CD4-positive, alpha-beta T cell treated with Interleukin-1 beta for 1 hour (primary cell): ENCODE measurements around the gene ELF1.
"Not testable (repeated sequence)": the region's sequence is repeated elsewhere in the genome, so short reads cannot be mapped to it uniquely, and the experiment has no call there.

ENCODE experiments used
- DNase-seq, 2 donors: peaks; one replicate each; pipeline ENCODE4 v3.0.0-alpha.2; 2020 to 2022

ELF1 gene

GRCh38 chr13:41019011-41019487, at the start of gene ELF1:
TSS of gene ELF1 (minus strand) at chr13:41019316. CDS start at chr13:40982054, 37,262 bp downstream.
- peak; percentile 81 to 82 for DNase-seq

GRCh38 chr13:41065078-41065477, 46.0 kb upstream of the ELF1 start:
- DNase-seq = no peak

- no peak for DNase-seq
Measured at GRCh38 chr13:41064493-41064892, 45.4 kb upstream of the ELF1 start.

GRCh38 chr13:41061914-41062837, 43.1 kb upstream of the ELF1 start:
- no peak for DNase-seq

GRCh38 chr13:41061075-41061913, 42.2 kb upstream of the ELF1 start, which contains the start of gene WBP4:
TSS of gene WBP4 (plus strand) at chr13:41061509. CDS start at chr13:41061674, 165 bp downstream.
- peak; percentile 88 to 89 for DNase-seq

GRCh38 chr13:41060724-41061074, 41.6 kb upstream of the ELF1 start:
- peak; percentile 82 to 87 for DNase-seq

- peak; percentile 69 to 77 for DNase-seq
Measured at GRCh38 chr13:41060082-41060723, 41.1 kb upstream of the ELF1 start.

- DNase-seq = no peak
Measured at GRCh38 chr13:41059456-41060081, 40.5 kb upstream of the ELF1 start.

- DNase-seq = no peak
Measured at GRCh38 chr13:41058295-41059070, 39.4 kb upstream of the ELF1 start.

- no peak for DNase-seq
Measured at GRCh38 chr13:41056826-41057711, 38.0 kb upstream of the ELF1 start.

GRCh38 chr13:41056194-41056593, 37.1 kb upstream of the ELF1 start:
- DNase-seq = no peak

GRCh38 chr13:41054919-41055619, 36.0 kb upstream of the ELF1 start:
- no peak for DNase-seq

- peak; percentile 33 to 71 for DNase-seq
Measured at GRCh38 chr13:41054212-41054877, 35.2 kb upstream of the ELF1 start.

GRCh38 chr13:41053384-41053826, 34.3 kb upstream of the ELF1 start:
- peak; percentile 15 to 74 for DNase-seq

GRCh38 chr13:41052441-41052840, 33.3 kb upstream of the ELF1 start:
- DNase-seq = no peak

GRCh38 chr13:41049480-41050440, 30.6 kb upstream of the ELF1 start:
- no peak for DNase-seq

- DNase-seq = no peak
Measured at GRCh38 chr13:41048640-41049039, 29.5 kb upstream of the ELF1 start.

- not testable (repeated sequence) for DNase-seq
Measured at GRCh38 chr13:41042419-41042818, 23.3 kb upstream of the ELF1 start.
